ENCODE data around the gene GABBR2.

Gene GABBR2

DNA sequence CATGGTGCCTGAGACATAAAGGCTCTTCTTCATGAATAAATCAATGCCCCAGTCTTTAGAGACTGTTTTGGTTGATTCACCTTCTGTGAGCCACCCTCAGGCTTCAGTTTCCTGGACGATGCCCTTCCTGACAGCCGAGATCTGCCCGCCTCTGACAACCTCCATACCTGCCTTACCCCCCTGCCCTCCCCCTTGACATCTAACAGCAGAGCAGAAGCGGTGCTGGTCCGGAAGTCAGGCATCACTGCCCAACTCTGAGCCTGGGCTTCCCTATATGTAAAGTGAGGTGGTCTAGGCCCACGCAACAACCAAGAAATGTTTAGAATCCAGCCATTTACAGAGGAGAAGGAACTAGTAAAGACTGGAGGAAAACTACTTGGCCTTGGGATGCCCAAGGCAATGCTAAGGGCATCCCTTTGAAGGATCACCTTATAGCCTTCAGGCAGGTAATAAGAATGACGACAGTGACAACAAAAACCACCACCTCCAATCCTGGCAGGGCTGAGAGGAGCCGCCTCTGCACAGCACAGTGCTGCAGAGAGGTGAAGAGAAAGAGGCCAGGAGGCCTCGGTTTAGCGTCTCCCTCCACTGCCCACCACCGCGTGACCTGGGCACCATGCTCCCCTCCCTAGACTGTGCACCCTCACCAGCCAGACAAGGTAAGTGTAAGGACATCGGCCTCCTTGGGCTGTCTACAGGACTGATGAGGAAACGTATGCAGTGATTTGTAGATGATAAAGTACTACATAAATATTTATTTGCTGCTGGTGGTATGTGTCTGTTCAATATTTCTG, 35.3 kb upstream of the GABBR2 start:
- no peak overlapping the region for H3K4me3 ChIP-seq (ENCODE audit: low read depth, low read length)
- TF ChIP-seq, protein P1, sequence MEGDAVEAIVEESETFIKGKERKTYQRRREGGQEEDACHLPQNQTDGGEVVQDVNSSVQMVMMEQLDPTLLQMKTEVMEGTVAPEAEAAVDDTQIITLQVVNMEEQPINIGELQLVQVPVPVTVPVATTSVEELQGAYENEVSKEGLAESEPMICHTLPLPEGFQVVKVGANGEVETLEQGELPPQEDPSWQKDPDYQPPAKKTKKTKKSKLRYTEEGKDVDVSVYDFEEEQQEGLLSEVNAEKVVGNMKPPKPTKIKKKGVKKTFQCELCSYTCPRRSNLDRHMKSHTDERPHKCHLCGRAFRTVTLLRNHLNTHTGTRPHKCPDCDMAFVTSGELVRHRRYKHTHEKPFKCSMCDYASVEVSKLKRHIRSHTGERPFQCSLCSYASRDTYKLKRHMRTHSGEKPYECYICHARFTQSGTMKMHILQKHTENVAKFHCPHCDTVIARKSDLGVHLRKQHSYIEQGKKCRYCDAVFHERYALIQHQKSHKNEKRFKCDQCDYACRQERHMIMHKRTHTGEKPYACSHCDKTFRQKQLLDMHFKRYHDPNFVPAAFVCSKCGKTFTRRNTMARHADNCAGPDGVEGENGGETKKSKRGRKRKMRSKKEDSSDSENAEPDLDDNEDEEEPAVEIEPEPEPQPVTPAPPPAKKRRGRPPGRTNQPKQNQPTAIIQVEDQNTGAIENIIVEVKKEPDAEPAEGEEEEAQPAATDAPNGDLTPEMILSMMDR (IDR thresholded peaks at IDR 0.05; ENCODE audit: borderline replicate concordance, insufficient read depth, low read depth, low read length): no peak

- H3K4me3 ChIP-seq (ENCODE audit: low read depth, low read length): no peak overlapping the region
- TF ChIP-seq, protein P1 (IDR thresholded peaks at IDR 0.05; ENCODE audit: borderline replicate concordance, insufficient read depth, low read depth, low read length): no peak
These were observed 34.6 kb upstream of the GABBR2 start for GRCh38 chr9:98743329-98743728.

GRCh38 chr9:98742325-98743280, 33.9 kb upstream of the GABBR2 start:
- TF ChIP-seq, protein P1 (IDR thresholded peaks at IDR 0.05; ENCODE audit: borderline replicate concordance, insufficient read depth, low read depth, low read length): no peak
- H3K4me3 ChIP-seq (ENCODE audit: low read depth, low read length): no peak overlapping the region

DNA sequence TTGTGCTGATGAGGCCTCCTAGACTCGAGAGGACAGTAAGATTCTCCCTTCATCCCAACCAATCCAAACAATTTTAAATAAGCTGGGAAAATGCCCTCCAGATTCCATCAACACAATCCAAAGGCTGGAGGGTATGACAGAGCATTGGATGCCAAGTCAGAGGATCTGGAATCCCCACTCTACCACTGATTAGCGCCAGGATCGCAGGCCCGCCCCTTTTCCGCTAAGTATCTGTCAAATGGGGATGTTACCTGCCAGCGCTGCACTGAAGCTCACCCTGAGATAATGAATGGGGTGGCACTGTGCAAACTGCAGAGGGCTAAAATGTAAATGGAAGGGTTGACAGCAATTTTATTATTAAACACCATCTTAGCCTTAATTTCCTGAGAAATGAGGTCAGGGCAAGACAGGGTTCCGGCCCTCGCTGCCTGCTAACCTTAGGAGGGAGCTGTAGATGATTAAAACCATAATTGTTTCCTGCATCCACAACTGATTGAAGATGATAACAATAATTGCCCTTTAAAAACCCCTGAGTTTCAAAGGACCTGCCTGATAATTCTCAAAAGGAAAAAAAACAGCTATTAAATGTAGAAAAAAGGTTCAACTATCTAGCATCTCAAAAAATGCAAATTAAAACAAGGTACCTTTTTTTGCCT, 31.6 kb upstream of the GABBR2 start:
- H3K4me3 ChIP-seq (ENCODE audit: low read depth, low read length): no peak overlapping the region
- TF ChIP-seq, protein P1 (IDR thresholded peaks at IDR 0.05; ENCODE audit: borderline replicate concordance, insufficient read depth, low read depth, low read length): no peak

GRCh38 chr9:98738741-98739140, 30.0 kb upstream of the GABBR2 start:
- no peak overlapping the region for H3K4me3 ChIP-seq (ENCODE audit: low read depth, low read length)
- TF ChIP-seq, protein P1 (IDR thresholded peaks at IDR 0.05; ENCODE audit: borderline replicate concordance, insufficient read depth, low read depth, low read length): no peak

DNA sequence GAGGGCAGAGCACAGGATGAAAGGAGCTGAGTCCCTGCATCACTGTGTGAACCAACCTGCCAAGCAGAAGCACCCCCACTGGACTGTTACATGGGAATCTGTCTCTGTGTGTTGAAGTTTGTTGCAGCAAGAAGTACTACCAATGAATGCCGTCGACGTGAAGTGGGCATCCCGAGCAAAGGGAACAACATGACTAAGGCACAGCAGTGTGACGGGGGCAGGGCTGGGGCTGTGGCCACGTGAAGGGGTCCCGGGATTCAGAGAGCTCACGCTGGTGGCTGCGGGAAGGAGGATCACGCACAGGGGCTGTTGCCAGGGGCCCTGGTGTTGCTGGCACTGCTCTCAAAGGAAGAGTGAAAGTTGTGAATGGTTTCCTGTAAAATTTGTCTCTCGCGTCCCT, 27.5 kb upstream of the GABBR2 start:
- TF ChIP-seq, protein P1 (IDR thresholded peaks at IDR 0.05; ENCODE audit: borderline replicate concordance, insufficient read depth, low read depth, low read length): no peak
- H3K4me3 ChIP-seq (ENCODE audit: low read depth, low read length): no peak overlapping the region

Data from GM12875 (cell line).